Measurements from ENCODE around the gene FKRP.
A peak's percentile ranks its signal among the peaks of the same experiment; 100 is the strongest.
"Not testable (repeated sequence)": the region's sequence is repeated elsewhere in the genome, so short reads cannot be mapped to it uniquely, and the experiment has no call there.

The FKRP gene

DNA sequence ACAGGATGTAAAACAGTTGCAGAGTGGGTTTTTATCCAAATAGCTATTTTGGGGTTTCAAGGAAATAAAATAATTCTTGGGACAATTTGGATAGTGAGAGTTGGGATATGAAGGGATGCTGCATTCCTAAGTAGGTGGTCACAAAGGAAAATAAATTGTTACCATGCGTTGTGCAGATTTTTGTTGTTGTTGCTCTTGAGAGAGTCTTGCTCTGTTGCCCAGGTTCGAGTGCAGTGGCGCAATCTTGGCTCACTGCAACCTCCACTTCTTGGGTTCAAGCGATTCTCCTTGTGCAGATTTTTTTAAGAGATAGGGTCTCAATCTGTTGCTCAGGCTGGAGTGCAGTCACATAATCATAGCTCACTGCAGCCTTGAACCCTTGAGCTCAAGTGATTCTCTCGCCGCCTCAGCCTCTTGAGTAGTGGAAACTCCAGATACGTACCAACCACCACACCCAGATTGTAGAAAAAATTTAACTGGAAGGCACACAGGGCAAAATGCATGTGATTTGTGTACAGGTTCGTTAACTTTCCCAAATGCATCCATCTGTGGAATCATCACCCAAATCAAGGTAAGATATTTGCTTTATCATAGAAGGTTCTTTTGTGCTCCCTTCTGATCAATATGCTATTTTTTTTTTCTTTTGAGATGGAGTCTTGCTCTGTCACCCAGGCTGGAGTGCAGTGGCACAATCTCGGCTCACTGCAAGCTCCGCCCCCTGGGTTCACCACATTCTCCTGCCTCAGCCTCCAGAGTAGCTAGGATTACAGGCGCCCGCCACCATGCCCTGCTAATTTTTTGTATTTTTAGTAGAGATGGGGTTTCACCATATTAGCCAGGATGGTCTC is 26.5 kb downstream of the FKRP start:
- no peak for DNase-seq (ENCODE audit: low spot score)
- Histone ChIP-seq H3K4me3 (no peak overlapping the region), H3K27ac (no peak overlapping the region)
- TF ChIP-seq, protein P1, sequence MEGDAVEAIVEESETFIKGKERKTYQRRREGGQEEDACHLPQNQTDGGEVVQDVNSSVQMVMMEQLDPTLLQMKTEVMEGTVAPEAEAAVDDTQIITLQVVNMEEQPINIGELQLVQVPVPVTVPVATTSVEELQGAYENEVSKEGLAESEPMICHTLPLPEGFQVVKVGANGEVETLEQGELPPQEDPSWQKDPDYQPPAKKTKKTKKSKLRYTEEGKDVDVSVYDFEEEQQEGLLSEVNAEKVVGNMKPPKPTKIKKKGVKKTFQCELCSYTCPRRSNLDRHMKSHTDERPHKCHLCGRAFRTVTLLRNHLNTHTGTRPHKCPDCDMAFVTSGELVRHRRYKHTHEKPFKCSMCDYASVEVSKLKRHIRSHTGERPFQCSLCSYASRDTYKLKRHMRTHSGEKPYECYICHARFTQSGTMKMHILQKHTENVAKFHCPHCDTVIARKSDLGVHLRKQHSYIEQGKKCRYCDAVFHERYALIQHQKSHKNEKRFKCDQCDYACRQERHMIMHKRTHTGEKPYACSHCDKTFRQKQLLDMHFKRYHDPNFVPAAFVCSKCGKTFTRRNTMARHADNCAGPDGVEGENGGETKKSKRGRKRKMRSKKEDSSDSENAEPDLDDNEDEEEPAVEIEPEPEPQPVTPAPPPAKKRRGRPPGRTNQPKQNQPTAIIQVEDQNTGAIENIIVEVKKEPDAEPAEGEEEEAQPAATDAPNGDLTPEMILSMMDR (IDR thresholded peaks at IDR 0.05) = no peak

- H3K27ac ChIP-seq = no peak overlapping the region
- TF ChIP-seq, protein P1 (IDR thresholded peaks at IDR 0.05) = no peak
- H3K4me3 ChIP-seq = no peak overlapping the region
- DNase-seq (ENCODE audit: low spot score) = no peak
Observed at GRCh38 chr19:46773018-46773399, 27.2 kb downstream of the FKRP start.

- DNase-seq (ENCODE audit: low spot score) = no peak
- H3K4me3 ChIP-seq = no peak overlapping the region
- no peak overlapping the region for H3K27ac ChIP-seq
- TF ChIP-seq, protein P1 (IDR thresholded peaks at IDR 0.05) = no peak
Observed at GRCh38 chr19:46775642-46776258, 29.9 kb downstream of the FKRP start.

GRCh38 chr19:46776927-46777911 is 31.4 kb downstream of the FKRP start:
- Histone ChIP-seq H3K4me3 (no peak overlapping the region), H3K27ac (no peak overlapping the region)
- no peak for DNase-seq (ENCODE audit: low spot score)
- TF ChIP-seq, protein P1 (IDR thresholded peaks at IDR 0.05) = no peak

DNA sequence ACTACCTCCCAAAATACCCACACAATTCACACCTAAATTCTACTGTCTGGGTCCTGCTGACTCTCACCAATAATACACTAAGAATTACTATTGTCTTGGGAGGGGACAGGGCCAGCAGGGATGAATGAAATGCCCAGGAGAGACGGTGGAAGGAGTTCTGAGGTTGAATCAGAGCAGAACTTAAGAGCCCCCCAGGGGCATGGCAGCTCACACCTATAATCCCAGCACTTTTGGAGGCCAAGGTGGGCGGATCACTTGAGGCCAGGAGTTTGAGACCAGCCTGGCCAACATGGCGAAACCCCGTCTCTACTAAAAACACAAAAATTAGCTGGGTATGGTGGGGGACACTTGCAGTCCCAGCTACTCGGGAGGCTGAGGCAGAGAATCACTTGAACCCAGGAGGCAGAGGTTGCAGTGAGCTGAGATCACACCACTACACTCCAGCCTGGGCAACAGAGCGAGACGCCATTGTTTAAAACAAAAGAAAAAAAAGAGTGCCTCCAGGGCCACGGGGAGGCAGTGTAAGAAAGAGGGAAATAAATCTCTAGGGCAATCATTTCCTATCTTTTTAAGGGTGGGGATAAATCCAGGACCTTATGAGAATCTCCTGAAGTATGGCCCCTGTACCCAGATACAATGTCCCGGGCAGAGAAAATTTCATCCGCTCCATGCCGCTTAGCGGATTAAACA is 32.2 kb downstream of the FKRP start:
- DNase-seq (ENCODE audit: low spot score) = not testable (repeated sequence)
- peak overlapping the region in 1 of 2 donors; percentile 21 for H3K27ac ChIP-seq

DNA sequence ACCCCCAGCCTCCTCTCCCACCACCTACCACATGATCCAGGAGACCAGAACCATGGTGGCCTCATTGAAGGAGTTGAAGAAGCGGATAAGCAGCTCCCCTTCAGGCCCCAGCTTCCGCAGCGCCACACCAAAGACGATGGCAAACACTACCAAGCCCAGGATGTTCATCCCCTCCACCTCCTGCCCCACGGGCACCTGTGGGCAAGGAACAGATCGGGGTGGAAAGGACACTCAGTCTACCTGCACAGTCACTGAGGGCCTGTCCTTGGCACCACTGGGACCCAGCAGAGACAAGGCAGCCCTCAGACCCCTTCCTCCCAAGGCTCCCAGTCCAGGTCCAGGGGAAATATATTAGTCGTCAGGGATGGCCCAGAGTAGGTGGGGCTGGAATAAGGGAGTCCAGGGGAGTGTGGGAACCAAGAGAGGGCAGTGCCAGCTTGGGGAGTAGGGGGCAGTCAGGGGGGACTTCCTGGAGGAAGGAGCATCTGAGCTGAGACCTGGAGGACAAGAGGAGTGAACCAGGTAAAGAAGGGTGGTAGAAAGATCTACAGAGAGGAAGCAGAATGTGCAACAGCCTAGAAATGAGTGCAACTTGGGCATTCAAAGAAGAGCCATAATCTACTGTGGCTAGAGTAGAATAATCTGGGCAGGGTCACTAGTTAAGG is 36.6 kb downstream of the FKRP start:
- no peak for DNase-seq (ENCODE audit: low spot score)
- Histone ChIP-seq H3K27ac (no peak overlapping the region), H3K4me3 (no peak overlapping the region)
- TF ChIP-seq, protein P1 (IDR thresholded peaks at IDR 0.05) = no peak

More for the DNA sequence above, 32.2 kb downstream of the FKRP start:
- not testable (repeated sequence) for H3K4me3 ChIP-seq

All from coronary artery (tissue), 2 donors.